ENCODE measurements around the gene MAP3K8.

GRCh38 chr10:30472414-30473155 lies 38.6 kb downstream of the MAP3K8 start:
- no peak for TF ChIP-seq CBFB (CRISPR knock-in tag; IDR thresholded peaks at IDR 0.05; ENCODE audit: low read depth)
- TF ChIP-seq ZBTB21 (CRISPR knock-in tag; IDR thresholded peaks at IDR 0.05; ENCODE audit: borderline replicate concordance) = no peak
